ENCODE measurements around the gene PRKAG2.

The PRKAG2 gene

DNA sequence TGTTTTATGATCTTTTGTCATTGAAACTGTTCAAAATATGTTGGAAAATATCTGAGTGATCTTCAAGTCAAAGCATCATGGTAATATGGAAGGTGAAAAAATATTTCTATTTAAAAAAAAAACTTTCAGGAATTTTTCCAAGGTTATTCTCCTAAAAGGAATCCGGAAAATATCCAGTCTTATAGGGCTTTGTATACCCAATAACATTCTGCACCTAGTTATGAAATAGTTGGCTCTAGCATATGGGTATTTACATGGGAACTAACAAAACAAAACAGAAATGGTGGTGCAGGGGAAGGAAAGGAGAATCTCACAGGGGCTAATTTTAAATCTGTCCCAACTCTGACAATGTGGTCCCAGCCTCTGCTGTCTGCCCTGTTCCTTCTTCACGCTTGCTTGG, 190.1 kb downstream of the PRKAG2 start:
- Histone ChIP-seq H3F3A (ENCODE audit: control insufficient read depth, insufficient read depth) (no peaks in the 10 kb centered on the region), H4K20me1 (ENCODE audit: control insufficient read depth, insufficient read depth, low read depth, low read length) (no peaks in the 10 kb centered on the region; the same call in 1 of the 2 replicates), H3K27ac (ENCODE audit: low read depth, low read length) (no peak overlapping the region), H3K9me3 (ENCODE audit: control insufficient read depth, insufficient read depth, low read length) (no peaks in the 10 kb centered on the region), H3K36me3 (ENCODE audit: control insufficient read depth, low read length) (no peaks in the 10 kb centered on the region), H3K27me3 (ENCODE audit: control insufficient read depth, low read length) (peaks cover 7% of the 10 kb centered on the region; the same call in 1 of the 2 replicates), H3K4me2 (ENCODE audit: low read length) (no peak overlapping the region), H3K79me2 (ENCODE audit: control insufficient read depth, low read length) (no peaks in the 10 kb centered on the region), H3K9me2 (replicated peaks; ENCODE audit: control insufficient read depth, low read length) (no peaks in the 10 kb centered on the region), H3K4me1 (ENCODE audit: control insufficient read depth, low read length) (no peaks in the 10 kb centered on the region), H3K4me3 (ENCODE audit: low read length) (no peak overlapping the region)
- no peak for TF ChIP-seq EZH2phosphoT487 (IDR thresholded peaks at IDR 0.05; ENCODE audit: borderline replicate concordance, low read length)
- TF ChIP-seq, protein P1, sequence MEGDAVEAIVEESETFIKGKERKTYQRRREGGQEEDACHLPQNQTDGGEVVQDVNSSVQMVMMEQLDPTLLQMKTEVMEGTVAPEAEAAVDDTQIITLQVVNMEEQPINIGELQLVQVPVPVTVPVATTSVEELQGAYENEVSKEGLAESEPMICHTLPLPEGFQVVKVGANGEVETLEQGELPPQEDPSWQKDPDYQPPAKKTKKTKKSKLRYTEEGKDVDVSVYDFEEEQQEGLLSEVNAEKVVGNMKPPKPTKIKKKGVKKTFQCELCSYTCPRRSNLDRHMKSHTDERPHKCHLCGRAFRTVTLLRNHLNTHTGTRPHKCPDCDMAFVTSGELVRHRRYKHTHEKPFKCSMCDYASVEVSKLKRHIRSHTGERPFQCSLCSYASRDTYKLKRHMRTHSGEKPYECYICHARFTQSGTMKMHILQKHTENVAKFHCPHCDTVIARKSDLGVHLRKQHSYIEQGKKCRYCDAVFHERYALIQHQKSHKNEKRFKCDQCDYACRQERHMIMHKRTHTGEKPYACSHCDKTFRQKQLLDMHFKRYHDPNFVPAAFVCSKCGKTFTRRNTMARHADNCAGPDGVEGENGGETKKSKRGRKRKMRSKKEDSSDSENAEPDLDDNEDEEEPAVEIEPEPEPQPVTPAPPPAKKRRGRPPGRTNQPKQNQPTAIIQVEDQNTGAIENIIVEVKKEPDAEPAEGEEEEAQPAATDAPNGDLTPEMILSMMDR (IDR thresholded peaks at IDR 0.05; ENCODE audit: low read depth, low read length, poor library complexity, severe bottlenecking) = no peak

DNA sequence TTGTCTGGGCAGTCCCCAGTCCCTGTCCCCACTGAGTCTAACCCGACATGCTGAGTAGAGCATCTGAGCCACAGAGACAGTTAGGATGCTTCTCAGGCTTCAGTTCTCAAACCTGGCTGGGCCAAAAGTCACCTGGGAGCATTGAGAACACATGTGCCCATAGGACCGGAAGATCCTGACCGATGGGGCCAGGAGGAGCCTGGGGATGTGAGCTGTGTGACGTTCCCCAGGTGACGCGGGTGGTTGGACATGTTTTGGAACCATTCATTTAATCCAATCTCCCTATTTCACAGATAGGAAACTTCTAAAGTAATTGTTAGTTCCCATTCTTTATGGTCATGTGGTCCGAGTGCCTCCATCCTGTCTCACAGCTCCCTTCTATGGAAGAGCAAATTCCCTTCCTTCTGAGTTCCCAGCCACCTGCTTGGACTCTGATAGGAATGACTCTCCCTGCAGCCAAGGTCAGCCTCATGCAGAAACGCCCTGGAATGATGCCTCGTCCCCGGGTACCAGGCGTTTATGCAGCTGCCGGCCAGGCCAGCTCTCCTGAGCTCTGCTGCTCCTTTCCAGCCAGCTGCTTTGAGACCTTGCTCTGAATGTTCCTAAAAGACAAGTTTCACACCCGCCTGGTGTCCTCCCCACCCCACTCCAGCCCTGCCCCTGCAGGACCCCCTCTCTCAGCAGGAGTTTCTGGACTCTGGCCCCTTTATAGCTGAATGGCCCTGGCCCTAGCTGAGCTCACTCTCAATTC, 190.7 kb downstream of the PRKAG2 start:
- no peak overlapping the region for H3K27ac ChIP-seq (ENCODE audit: low read depth, low read length)
- H3K4me3 ChIP-seq (ENCODE audit: low read length) = no peak overlapping the region
- peaks cover 4% of the 10 kb centered on the region; the same call in 1 of the 2 replicates for H3K27me3 ChIP-seq (ENCODE audit: control insufficient read depth, low read length)
- H3K4me2 ChIP-seq (ENCODE audit: low read length) = no peak overlapping the region
- H3K9me3 ChIP-seq (ENCODE audit: control insufficient read depth, insufficient read depth, low read length) = no peaks in the 10 kb centered on the region
- no peaks in the 10 kb centered on the region for H3K36me3 ChIP-seq (ENCODE audit: control insufficient read depth, low read length)
- H3F3A ChIP-seq (ENCODE audit: control insufficient read depth, insufficient read depth) = no peaks in the 10 kb centered on the region
- no peaks in the 10 kb centered on the region for H3K9me2 ChIP-seq (replicated peaks; ENCODE audit: control insufficient read depth, low read length)
- no peaks in the 10 kb centered on the region for H3K4me1 ChIP-seq (ENCODE audit: control insufficient read depth, low read length)
- no peaks in the 10 kb centered on the region; the same call in 1 of the 2 replicates for H4K20me1 ChIP-seq (ENCODE audit: control insufficient read depth, insufficient read depth, low read depth, low read length)
- no peaks in the 10 kb centered on the region for H3K79me2 ChIP-seq (ENCODE audit: control insufficient read depth, low read length)
- TF ChIP-seq, protein P1 (IDR thresholded peaks at IDR 0.05; ENCODE audit: low read depth, low read length, poor library complexity, severe bottlenecking) = no peak
- TF ChIP-seq EZH2phosphoT487 (IDR thresholded peaks at IDR 0.05; ENCODE audit: borderline replicate concordance, low read length) = no peak

DNA sequence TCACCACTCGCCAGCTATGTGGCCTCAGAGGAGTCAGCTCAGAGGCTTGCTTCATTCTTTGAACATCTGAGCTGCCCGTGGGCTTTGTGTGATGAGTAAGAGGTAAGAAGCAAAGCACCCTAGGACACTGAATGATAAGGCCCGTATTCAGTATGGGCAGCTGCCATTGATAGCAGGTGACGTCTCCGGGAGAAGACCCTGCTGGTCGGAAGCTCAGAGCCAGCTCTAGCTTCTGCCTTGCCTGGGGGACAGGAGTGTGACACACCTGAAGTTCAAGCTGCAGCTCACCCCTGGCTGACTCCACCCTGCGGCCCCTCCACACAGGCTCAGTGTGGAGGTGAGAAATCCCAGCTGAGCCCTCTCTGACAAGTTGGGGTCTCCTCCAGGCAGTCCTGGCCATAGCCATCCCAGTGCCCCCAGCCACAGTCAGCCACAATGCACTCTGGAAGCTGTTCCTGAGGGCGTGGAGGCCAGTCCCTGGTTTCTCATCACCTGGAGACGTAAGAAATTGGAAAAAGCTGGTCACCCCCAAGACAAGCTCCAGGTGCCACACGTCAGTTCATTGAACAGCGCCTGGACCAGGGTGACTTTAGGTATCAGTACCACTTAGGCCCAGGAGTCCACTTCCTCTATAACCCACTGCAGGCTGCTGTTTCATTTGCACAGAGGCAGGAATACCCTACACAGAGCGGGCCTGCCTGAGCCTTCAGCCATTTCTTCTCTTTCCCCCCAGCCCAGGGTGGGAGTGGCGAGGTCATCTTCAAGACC, 192.3 kb downstream of the PRKAG2 start:
- H3K4me3 ChIP-seq (ENCODE audit: low read length) = no peak overlapping the region
- no peaks in the 10 kb centered on the region for H3K79me2 ChIP-seq (ENCODE audit: control insufficient read depth, low read length)
- TF ChIP-seq, protein P1 (IDR thresholded peaks at IDR 0.05; ENCODE audit: low read depth, low read length, poor library complexity, severe bottlenecking) = no peak
- no peak for TF ChIP-seq EZH2phosphoT487 (IDR thresholded peaks at IDR 0.05; ENCODE audit: borderline replicate concordance, low read length)
- H3K27ac ChIP-seq (ENCODE audit: low read depth, low read length) = no peak overlapping the region
- H4K20me1 ChIP-seq (ENCODE audit: control insufficient read depth, insufficient read depth, low read depth, low read length) = no peaks in the 10 kb centered on the region; the same call in 1 of the 2 replicates
- H3K9me3 ChIP-seq (ENCODE audit: control insufficient read depth, insufficient read depth, low read length) = no peaks in the 10 kb centered on the region
- H3K4me1 ChIP-seq (ENCODE audit: control insufficient read depth, low read length) = no peaks in the 10 kb centered on the region
- H3K4me2 ChIP-seq (ENCODE audit: low read length) = no peak overlapping the region
- no peaks in the 10 kb centered on the region for H3F3A ChIP-seq (ENCODE audit: control insufficient read depth, insufficient read depth)
- no peaks in the 10 kb centered on the region for H3K9me2 ChIP-seq (replicated peaks; ENCODE audit: control insufficient read depth, low read length)
- H3K36me3 ChIP-seq (ENCODE audit: control insufficient read depth, low read length) = no peaks in the 10 kb centered on the region
- no peaks in the 10 kb centered on the region; the same call in 1 of the 2 replicates for H3K27me3 ChIP-seq (ENCODE audit: control insufficient read depth, low read length)

Measured in DOHH2 (cell line).